GM18498 (cell line): ENCODE results near the gene SCEL.

Experiments
- ATAC-seq: cut with Tn5 transposase; IDR thresholded peaks from one replicate; pipeline ENCODE4 v1.9.1; 2021; ENCODE audit warnings: mild to moderate bottlenecking, moderate library complexity; ENCODE audit not compliant: unreplicated experiment

Gene SCEL

GRCh38 chr13:77555246-77555645, 19.7 kb downstream of the SCEL start:
- no peak for ATAC-seq

- no peak for ATAC-seq
Observed at GRCh38 chr13:77558016-77558415, 22.5 kb downstream of the SCEL start.

GRCh38 chr13:77563111-77563510, 27.6 kb downstream of the SCEL start:
- no peak for ATAC-seq

- no peak for ATAC-seq
Observed at GRCh38 chr13:77565635-77566034, 30.1 kb downstream of the SCEL start.

- no peak for ATAC-seq
Observed at GRCh38 chr13:77571956-77572355, 36.5 kb downstream of the SCEL start.

- no peak for ATAC-seq
Observed at GRCh38 chr13:77574096-77574495, 38.6 kb downstream of the SCEL start.

GRCh38 chr13:77579959-77580358, 44.5 kb downstream of the SCEL start:
- ATAC-seq: no peak

GRCh38 chr13:77580748-77581147, 45.2 kb downstream of the SCEL start:
- no peak for ATAC-seq

- ATAC-seq: no peak
Observed at GRCh38 chr13:77583581-77583980, 48.1 kb downstream of the SCEL start.

GRCh38 chr13:77584106-77584505, 48.6 kb downstream of the SCEL start:
- no peak for ATAC-seq

GRCh38 chr13:77595166-77595810, 59.8 kb downstream of the SCEL start:
- ATAC-seq: no peak

GRCh38 chr13:77596777-77597176, 61.3 kb downstream of the SCEL start:
- ATAC-seq: no peak

- ATAC-seq: no peak
Observed at GRCh38 chr13:77599351-77599750, 63.8 kb downstream of the SCEL start.

- ATAC-seq: no peak
Observed at GRCh38 chr13:77600701-77601100, 65.2 kb downstream of the SCEL start.

- ATAC-seq: no peak
Observed at GRCh38 chr13:77611068-77611467, 75.6 kb downstream of the SCEL start.

- no peak for ATAC-seq
Observed at GRCh38 chr13:77616027-77616426, 80.5 kb downstream of the SCEL start.

GRCh38 chr13:77619655-77620054, 84.1 kb downstream of the SCEL start:
- no peak for ATAC-seq

- no peak for ATAC-seq
Observed at GRCh38 chr13:77620138-77620537, 84.6 kb downstream of the SCEL start.

GRCh38 chr13:77623806-77624205, 88.3 kb downstream of the SCEL start:
- no peak for ATAC-seq

GRCh38 chr13:77628170-77628569, 92.7 kb downstream of the SCEL start:
- no peak for ATAC-seq

GRCh38 chr13:77637588-77637987, 102.1 kb downstream of the SCEL start:
- no peak for ATAC-seq

- no peak for ATAC-seq
Observed at GRCh38 chr13:77650409-77650808, 114.9 kb downstream of the SCEL start.

GRCh38 chr13:77653301-77653700, 117.8 kb downstream of the SCEL start:
- no peak for ATAC-seq
